VCaP (cell line): ENCODE measurements around the gene CACNG8.

Experiments used
- H3K27ac ChIP-seq: fragments of 450-650 bp; 2 replicates; pipeline ENCODE4 v1.5.1; 2017
- TF ChIP-seq, protein P1 (sequence below): fragments of 450-650 bp; conservative IDR thresholded peaks from 2 replicates; pipeline ENCODE4 v1.5.1; 2017; ENCODE audit warnings: mild to moderate bottlenecking, moderate library complexity

The CACNG8 gene

DNA sequence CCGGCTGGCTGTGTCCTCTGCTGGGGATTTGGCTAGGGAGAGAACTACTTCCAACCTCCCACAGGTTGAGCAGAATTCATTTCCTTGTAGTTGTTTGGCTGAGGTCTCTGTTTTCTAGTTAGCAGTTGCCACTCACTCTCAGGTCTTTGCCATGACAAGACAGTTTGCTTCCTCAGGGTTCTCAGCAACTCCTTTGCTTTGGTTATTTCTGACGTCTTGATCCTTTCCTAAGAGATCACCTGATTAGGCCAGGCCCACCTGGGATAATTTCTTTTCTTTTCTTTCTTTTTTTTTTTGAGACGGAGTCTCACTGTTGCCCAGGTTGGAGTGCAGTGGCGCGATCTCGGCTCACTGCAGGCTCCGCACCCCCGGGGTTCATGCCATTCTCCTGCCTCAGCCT, 9.4 kb upstream of the CACNG8 start:
- TF ChIP-seq, protein P1, sequence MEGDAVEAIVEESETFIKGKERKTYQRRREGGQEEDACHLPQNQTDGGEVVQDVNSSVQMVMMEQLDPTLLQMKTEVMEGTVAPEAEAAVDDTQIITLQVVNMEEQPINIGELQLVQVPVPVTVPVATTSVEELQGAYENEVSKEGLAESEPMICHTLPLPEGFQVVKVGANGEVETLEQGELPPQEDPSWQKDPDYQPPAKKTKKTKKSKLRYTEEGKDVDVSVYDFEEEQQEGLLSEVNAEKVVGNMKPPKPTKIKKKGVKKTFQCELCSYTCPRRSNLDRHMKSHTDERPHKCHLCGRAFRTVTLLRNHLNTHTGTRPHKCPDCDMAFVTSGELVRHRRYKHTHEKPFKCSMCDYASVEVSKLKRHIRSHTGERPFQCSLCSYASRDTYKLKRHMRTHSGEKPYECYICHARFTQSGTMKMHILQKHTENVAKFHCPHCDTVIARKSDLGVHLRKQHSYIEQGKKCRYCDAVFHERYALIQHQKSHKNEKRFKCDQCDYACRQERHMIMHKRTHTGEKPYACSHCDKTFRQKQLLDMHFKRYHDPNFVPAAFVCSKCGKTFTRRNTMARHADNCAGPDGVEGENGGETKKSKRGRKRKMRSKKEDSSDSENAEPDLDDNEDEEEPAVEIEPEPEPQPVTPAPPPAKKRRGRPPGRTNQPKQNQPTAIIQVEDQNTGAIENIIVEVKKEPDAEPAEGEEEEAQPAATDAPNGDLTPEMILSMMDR: no peak
- H3K27ac ChIP-seq: no peak overlapping the region

DNA sequence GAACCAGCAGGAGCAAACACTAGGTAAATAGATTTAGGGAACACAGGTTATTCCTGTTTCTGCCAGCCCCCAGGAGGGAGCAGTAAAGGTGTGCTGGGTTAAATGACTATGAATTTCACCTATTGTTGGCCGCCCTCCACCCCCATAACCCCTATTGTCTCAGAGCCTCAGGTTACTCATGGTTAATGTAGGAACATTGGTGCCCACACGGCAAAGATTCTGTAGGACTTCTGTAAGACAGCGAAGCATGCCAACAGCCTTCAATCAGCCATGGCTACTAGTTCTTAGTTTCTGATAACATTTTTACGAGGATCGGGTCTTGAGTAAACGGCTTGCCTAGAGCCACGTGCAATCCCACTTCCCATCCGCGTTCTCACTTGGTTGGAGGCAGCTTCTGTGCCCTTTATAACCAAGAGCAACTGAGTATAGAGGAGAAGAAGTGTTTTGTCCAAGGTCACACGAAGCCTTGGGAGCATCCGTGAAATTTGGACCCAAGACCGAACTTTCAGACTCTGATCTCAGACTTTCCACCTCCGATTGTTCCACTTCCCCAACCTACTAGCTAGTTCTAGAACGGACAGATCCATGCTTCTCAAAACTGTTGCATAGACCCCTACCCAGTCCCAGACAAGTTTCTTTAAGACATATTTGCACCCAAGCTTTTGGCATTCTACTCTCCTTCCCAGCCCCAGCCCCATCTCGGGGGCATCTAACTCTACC, 5.1 kb upstream of the CACNG8 start:
- peak overlapping the region; percentile 70 for H3K27ac ChIP-seq
- TF ChIP-seq, protein P1: no peak

- H3K27ac ChIP-seq: peak overlapping the region; percentile 70
- TF ChIP-seq, protein P1: no peak
These were observed 4.6 kb upstream of the CACNG8 start for GRCh38 chr19:53958168-53958571.

- no peak overlapping the region for H3K27ac ChIP-seq
These were observed 3.6 kb upstream of the CACNG8 start for GRCh38 chr19:53958823-53959757.

DNA sequence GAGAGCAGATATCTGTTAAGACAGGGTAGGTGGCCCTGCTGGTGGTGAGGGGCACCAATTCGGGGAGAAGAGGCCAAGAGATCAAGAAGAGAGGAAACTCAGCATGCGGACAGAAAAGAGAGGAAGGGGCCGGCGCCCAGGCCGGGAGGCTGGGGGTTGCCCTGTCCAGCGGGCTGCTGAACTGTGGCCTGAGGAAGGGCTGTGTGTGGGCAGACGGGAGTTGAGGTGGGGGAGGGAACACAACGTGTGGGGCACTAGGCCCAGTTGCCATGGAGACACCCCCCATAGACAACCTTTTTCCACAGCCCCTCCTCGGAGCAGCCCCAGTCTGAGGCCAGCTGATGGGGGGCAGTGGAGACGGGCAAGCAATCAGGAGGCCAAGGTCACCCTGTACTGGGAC, 2.5 kb upstream of the CACNG8 start:
- no peak overlapping the region for H3K27ac ChIP-seq

More at GRCh38 chr19:53958823-53959757, 3.6 kb upstream of the CACNG8 start:
- TF ChIP-seq, protein P1: no peak

GRCh38 chr19:53960886-53961285, 1.9 kb upstream of the CACNG8 start:
- TF ChIP-seq, protein P1: no peak
- no peak overlapping the region for H3K27ac ChIP-seq

More for the DNA sequence above, 2.5 kb upstream of the CACNG8 start:
- TF ChIP-seq, protein P1: no peak
